NCI-H2227 treated with DMSO at 0.1 percent for 48 hours (cell line): ENCODE data around the gene SEPTIN5.
"Not testable (repeated sequence)": the region's sequence is repeated elsewhere in the genome, so short reads cannot be mapped to it uniquely, and the experiment has no call there.

Source experiments
- DNase-seq: peaks from one replicate; lab custom pipeline; 2025; lab: John Stamatoyannopoulos, UW

SEPTIN5 gene

DNA sequence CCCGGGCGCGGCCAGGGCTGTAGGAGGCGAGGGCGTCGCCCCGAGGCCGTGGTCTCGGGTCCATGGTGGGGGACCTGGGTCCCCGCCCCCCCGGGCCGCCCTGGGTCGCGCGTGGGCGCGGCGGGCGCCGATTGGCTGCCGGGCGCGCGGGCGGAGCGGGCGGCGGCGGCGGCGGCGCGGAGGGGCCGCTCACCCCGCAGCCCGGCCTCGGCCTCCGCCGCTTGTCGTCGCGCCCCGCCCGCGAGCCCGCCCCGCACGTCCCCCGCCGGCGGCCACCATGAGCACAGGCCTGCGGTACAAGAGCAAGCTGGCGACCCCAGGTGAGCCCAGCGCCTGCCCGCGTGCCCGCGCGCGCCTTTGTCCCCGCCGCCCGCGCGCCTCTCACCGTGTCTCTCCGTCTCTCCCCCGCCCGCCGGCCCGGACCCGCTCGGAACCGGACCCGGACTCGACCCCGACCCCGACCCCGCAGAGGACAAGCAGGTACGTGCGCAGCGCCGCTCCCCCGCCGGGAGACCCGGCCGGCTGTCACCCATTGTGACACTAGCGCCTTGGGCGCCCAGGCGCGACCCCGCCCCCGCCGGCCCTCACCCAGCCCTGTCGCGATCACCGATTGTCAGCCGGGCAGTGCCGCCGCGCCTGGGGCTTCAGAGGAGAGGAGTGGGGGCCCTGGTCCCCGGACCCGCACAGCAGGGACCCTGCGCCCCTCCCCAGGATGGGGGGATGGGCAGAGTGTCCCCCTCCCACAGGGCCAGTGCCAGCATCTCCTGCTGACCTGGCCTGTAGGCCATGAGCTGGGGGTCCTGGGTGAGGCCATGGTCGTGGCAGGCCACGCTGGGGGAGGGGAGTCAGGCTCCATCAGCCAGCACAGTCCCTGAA is at the start of gene SEPTIN5:
Gene SEPTIN5 (plus strand): TSS at position 192 of the 876 bp plus-strand sequence. CDS start 86 bp downstream, at position 278.
- DNase-seq = peak; percentile 12

DNA sequence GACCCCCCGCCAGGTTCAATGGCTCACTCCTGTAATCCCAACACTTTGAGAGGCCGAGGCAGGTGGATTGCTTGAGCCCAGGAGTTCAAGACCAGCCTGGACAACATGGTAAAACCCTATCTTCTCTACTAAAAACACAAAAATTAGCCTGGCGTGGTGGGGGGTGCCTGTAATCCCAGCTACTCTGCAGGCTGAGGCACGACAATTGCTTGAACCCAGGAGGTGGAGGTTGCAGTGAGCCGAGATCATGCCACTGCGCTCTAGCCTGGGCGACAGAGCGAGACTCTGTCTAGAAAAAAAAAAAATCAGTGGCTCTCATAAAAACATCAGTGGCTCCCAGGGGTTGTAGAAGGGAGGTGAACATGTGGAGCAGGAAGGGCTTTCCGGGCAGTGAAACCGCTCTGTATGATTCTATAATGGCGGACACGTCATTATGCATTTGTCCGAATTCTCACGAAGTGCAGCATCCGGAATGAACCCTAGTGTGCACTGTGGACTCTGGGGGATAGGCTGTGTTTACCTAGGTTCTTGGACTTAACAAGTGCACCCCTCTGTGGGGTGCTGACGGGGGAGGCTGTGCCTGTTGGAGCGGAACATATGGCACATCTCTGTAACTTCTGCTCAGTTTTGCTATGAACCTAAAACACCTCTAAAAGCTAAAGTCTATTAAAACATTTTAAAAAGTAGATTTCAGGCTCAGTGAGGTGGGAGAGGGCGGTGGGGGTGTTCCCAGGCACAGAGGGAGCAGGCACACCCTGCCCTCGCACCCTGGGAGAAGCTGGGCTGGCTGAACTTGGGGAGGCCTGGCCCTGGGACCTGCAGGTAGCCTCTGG is 49.1 kb upstream of the SEPTIN5 start:
- no peak for DNase-seq

- DNase-seq = no peak
Observed at GRCh38 chr22:19665784-19666672, 48.3 kb upstream of the SEPTIN5 start.

GRCh38 chr22:19666673-19667593 is 47.4 kb upstream of the SEPTIN5 start:
- DNase-seq = no peak

DNA sequence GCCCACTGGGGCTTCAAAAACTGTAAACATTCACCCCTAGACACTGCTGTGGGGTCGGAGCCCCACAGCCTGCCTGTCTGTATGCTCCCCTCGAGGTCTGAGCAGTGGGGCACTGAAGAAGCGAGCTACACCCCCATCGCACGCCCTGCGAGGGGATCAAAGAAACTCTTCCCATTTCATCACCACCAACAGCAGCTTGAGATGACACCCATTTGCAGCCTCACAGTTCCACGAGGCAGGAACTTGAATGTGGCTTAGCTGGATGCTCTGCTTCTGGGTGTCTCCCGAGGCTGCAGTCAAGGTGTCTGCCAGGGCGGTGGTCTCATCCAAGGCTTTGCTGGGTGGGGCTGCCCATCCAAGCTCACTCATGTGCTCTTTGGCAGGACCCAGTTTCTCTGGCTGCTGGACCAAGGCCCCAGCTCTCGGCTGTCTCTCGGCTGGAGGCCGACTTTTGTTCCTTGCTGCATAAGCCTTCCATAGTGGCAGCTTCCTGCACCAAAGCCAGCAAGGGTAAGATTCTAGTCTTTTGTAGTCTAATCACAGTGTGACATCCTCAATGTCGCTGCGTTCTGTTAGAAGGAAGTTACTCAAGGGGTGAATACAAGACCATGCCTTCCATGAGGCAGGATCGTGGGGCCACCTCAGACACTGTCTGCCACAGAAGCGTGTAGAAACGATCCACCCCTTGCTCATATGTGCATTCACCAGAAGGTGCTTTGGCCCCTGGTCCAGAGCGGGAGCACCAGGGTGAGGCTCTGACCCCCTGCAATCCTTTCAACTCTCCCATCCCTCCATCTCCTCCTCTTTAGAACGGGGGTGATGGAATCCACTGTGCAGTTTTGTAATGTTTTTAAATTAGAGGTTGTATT is 46.2 kb upstream of the SEPTIN5 start:
- no peak for DNase-seq

- DNase-seq = no peak
Observed at GRCh38 chr22:19668748-19669147, 45.6 kb upstream of the SEPTIN5 start.

GRCh38 chr22:19669570-19669969 is 44.7 kb upstream of the SEPTIN5 start:
- no peak for DNase-seq

- no peak for DNase-seq
Observed at GRCh38 chr22:19671316-19671715, 43.0 kb upstream of the SEPTIN5 start.

GRCh38 chr22:19672054-19672776 is 42.1 kb upstream of the SEPTIN5 start:
- DNase-seq = no peak

DNA sequence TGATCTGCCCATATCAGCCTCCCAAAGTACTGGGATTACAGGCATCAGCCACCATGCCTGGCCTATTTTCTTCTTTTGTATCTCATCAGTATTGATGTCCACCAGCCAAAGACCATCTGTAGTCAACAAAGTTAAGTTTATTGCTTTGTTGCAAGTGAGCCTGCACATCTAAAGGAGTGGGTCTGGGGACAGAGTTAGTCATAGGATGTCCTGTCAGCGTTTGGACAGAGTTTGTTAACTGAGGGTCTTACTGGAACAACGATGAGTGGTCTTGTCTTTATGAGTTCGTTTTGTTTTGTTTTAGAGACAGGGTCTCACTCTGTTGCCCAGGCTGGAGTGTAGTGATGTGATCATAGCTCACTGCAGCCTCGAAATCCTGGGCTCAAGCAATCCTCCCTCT is 40.6 kb upstream of the SEPTIN5 start:
- DNase-seq = no peak

- DNase-seq = no peak
Observed at GRCh38 chr22:19674129-19674928, 40.0 kb upstream of the SEPTIN5 start.

GRCh38 chr22:19674929-19675253 is 39.4 kb upstream of the SEPTIN5 start:
- DNase-seq = no peak

GRCh38 chr22:19675428-19675827 is 38.9 kb upstream of the SEPTIN5 start:
- no peak for DNase-seq

- DNase-seq = not testable (repeated sequence)
Observed at GRCh38 chr22:19676437-19676836, 37.9 kb upstream of the SEPTIN5 start.

DNA sequence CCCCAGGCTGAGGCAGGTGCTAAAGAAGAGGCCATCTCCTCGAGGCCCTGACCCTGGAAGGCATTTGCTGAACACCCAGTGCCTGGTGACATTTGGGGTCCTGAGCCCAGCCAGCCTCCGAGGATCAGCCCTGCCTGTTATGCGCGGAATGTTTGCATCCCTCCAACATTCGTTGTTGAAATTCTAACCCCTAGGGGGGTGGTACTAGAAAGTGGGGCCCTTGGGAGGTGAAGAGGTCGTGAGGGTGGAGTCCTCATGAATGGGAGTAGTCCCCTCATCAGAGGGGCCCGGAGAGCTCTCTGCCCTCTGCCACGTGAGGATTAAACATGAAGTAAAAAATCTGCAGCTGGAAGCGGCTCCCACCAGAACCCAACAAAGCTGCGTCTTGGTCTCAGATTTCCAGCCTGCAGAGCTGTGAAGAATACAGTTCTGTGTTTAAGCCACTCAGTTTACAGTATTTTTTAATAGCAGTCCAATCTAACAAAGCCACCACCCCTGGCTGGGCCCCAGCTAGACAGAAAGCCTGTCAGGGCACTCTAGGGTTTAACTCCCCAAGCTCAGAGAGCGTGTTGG is 35.3 kb upstream of the SEPTIN5 start:
- DNase-seq = no peak

- no peak for DNase-seq
Observed at GRCh38 chr22:19679522-19680101, 34.7 kb upstream of the SEPTIN5 start.

DNA sequence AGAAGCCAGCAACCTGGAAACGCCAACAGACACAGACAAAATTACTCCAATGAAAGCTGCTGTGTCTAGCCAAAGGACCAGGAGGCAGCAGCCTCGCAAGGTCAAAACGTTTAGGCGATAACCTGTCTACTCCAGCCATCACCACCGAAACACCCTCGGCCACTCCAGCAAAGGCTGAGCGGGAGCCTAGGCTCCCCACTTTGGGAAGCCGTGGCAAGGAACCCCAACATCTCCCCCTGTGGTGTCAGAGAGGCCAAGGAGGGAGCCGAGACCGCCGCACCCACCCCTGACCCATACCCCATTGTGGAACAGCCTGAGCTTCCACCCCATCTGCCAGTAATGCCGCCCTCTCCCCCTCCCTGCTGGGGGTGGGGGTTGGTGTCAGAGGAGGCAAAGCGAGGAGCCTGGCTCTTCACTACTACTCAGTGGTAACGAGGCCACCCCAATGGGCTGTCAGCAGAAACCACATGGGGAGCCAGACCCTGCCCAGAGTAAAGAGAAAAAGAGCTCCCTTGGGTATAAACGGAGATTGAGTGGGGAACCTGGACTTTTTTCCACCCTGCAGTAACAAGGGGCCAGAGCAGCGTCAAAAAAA is 33.9 kb upstream of the SEPTIN5 start:
- no peak for DNase-seq
